ENCODE data around the gene CDC25A.

DNA sequence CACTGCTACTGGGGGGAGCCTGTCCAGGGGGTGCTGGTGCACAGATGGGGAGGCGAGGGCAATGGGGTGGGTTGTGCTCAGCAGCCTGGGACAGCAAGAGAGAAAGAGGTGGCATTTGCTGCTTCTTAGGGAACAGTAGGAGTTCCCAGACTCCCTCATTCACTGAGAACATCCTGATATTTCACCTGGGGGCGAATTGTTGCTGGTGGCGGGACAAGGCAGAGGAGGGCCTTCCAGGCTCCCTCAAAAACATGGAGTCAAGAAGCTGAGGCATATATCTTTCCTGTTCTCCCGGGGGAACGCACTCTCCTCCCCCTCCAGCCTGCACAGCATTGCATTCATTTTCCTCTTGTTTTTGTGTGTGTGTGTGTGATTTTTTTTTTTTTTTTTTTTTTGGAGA lies 65.7 kb downstream of the CDC25A start:
- TF ChIP-seq, protein P1, sequence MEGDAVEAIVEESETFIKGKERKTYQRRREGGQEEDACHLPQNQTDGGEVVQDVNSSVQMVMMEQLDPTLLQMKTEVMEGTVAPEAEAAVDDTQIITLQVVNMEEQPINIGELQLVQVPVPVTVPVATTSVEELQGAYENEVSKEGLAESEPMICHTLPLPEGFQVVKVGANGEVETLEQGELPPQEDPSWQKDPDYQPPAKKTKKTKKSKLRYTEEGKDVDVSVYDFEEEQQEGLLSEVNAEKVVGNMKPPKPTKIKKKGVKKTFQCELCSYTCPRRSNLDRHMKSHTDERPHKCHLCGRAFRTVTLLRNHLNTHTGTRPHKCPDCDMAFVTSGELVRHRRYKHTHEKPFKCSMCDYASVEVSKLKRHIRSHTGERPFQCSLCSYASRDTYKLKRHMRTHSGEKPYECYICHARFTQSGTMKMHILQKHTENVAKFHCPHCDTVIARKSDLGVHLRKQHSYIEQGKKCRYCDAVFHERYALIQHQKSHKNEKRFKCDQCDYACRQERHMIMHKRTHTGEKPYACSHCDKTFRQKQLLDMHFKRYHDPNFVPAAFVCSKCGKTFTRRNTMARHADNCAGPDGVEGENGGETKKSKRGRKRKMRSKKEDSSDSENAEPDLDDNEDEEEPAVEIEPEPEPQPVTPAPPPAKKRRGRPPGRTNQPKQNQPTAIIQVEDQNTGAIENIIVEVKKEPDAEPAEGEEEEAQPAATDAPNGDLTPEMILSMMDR (IDR thresholded peaks at IDR 0.05): no peak
- no peak for TF ChIP-seq POLR2A (IDR thresholded peaks at IDR 0.05)

Data from lower leg skin (tissue), 3 donors.